GM23338 (cell line): ENCODE results near the gene KIRREL3.
A peak's percentile ranks its signal among the peaks of the same experiment; 100 is the strongest.

Experiments
- CREB1 ChIP-seq: fragments of 250-450 bp; sonication (Bioruptor Pico); IDR thresholded peaks from 2 replicates; pipeline ENCODE4 v1.5.0; 2020; ENCODE audit warnings: low read depth, mild to moderate bottlenecking, moderate library complexity
- EZH2 ChIP-seq: fragments of 200-600 bp; sonication (generic); IDR thresholded peaks from one replicate; pipeline ENCODE4 v1.8.0; 2017; ENCODE audit warnings: antibody characterized with exemption, mild to moderate bottlenecking, low read depth; ENCODE audit not compliant: unreplicated experiment
- EZH2phosphoT487 ChIP-seq: fragments of 200-600 bp; sonication (generic); IDR thresholded peaks from one replicate; pipeline ENCODE4 v1.8.1; 2018; ENCODE audit warnings: antibody characterized with exemption; ENCODE audit not compliant: unreplicated experiment
- JUNB ChIP-seq: IDR thresholded peaks from one replicate; pipeline ENCODE4 v1.6.1; 2016; ENCODE audit warnings: antibody characterized with exemption; ENCODE audit not compliant: unreplicated experiment
- NANOG ChIP-seq: IDR thresholded peaks from 2 replicates; pipeline ENCODE4 v1.6.1; 2016; ENCODE audit warnings: antibody characterized with exemption, borderline replicate concordance
- POLR2AphosphoS5 ChIP-seq: IDR thresholded peaks from 2 replicates; pipeline ENCODE4 v1.6.1; 2016; ENCODE audit warnings: antibody characterized with exemption, low read depth
- STAT1 ChIP-seq: IDR thresholded peaks from one replicate; pipeline ENCODE4 v1.6.1; 2016; ENCODE audit warnings: antibody characterized with exemption; ENCODE audit not compliant: unreplicated experiment
- ZNF114 ChIP-seq: fragments of 250-450 bp; sonication (Bioruptor Pico); IDR thresholded peaks from 2 replicates; pipeline ENCODE4 v1.5.0; 2020; ENCODE audit warnings: mild to moderate bottlenecking, moderate library complexity
- ZNF331 ChIP-seq: fragments of 250-450 bp; sonication (Bioruptor Pico); IDR thresholded peaks from 2 replicates; pipeline ENCODE4 v1.5.0; 2020; ENCODE audit warnings: low read depth, mild to moderate bottlenecking, moderate library complexity
- TF ChIP-seq, protein P1 (sequence below), 2 experiments: fragments of 200-600 bp in 1 of 2; sonication (generic) in 1 of 2; conservative IDR thresholded peaks; 2 replicates each; pipeline versions ENCODE4 v1.5.1 to v1.6.1; 2016 to 2017; ENCODE audit warnings: antibody characterized with exemption in 2 of 2, low read depth in 2 of 2, mild to moderate bottlenecking in 2 of 2, moderate library complexity in 1 of 2
- TF ChIP-seq, protein P2 (sequence below): IDR thresholded peaks from one replicate; pipeline ENCODE4 v1.6.1; 2018; ENCODE audit warnings: antibody characterized with exemption; ENCODE audit not compliant: unreplicated experiment
- TF ChIP-seq, protein P3 (sequence below): IDR thresholded peaks from 2 replicates; pipeline ENCODE4 v1.6.1; 2016; ENCODE audit warnings: antibody characterized with exemption
- TF ChIP-seq, protein P4 (sequence below): fragments of 250-450 bp; sonication (Bioruptor Pico); IDR thresholded peaks from 2 replicates; pipeline ENCODE4 v1.5.0; 2020; ENCODE audit warnings: mild to moderate bottlenecking, moderate library complexity

DNA sequence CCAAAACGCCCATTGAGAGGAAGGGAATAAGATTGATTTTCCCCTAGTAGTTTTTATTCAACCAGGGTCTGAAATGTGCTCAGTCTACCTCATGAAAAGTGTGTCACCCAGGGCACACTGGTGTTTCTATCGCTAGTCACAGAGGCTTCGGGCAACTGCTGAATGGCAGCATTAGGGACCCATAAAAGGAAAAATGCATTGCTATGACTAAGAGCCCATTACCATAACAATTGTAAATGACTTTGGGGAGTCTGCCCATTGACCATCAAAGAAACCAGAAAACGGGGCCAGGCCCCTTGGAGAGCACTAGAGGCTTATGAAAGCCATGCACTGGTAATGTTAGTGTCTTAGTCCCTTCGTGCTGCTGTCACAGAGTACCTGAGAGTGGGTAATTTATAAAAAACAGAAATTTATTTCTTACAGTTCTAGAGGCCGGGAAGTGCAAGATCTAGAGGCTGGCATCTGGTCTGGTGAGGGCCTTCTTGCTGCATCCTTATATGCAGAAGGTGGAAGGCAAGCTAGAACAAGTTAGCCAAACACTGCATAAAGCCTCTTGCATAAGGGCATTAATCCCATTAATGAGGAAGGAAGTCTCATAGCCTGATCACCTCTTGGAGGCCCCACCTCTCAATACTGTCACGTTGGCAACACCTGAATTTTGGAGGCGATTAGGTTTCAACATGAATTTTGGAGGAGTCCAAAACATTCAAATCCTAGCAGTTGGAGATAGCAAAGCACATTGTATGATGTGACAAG, 338.4 kb downstream of the KIRREL3 start:
- TF ChIP-seq, protein P1, sequence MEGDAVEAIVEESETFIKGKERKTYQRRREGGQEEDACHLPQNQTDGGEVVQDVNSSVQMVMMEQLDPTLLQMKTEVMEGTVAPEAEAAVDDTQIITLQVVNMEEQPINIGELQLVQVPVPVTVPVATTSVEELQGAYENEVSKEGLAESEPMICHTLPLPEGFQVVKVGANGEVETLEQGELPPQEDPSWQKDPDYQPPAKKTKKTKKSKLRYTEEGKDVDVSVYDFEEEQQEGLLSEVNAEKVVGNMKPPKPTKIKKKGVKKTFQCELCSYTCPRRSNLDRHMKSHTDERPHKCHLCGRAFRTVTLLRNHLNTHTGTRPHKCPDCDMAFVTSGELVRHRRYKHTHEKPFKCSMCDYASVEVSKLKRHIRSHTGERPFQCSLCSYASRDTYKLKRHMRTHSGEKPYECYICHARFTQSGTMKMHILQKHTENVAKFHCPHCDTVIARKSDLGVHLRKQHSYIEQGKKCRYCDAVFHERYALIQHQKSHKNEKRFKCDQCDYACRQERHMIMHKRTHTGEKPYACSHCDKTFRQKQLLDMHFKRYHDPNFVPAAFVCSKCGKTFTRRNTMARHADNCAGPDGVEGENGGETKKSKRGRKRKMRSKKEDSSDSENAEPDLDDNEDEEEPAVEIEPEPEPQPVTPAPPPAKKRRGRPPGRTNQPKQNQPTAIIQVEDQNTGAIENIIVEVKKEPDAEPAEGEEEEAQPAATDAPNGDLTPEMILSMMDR (conservative IDR thresholded peaks at IDR 0.05; ENCODE audit: low read depth in 2 of 2): no peak
- no peak for TF ChIP-seq EZH2phosphoT487
- TF ChIP-seq, protein P2, sequence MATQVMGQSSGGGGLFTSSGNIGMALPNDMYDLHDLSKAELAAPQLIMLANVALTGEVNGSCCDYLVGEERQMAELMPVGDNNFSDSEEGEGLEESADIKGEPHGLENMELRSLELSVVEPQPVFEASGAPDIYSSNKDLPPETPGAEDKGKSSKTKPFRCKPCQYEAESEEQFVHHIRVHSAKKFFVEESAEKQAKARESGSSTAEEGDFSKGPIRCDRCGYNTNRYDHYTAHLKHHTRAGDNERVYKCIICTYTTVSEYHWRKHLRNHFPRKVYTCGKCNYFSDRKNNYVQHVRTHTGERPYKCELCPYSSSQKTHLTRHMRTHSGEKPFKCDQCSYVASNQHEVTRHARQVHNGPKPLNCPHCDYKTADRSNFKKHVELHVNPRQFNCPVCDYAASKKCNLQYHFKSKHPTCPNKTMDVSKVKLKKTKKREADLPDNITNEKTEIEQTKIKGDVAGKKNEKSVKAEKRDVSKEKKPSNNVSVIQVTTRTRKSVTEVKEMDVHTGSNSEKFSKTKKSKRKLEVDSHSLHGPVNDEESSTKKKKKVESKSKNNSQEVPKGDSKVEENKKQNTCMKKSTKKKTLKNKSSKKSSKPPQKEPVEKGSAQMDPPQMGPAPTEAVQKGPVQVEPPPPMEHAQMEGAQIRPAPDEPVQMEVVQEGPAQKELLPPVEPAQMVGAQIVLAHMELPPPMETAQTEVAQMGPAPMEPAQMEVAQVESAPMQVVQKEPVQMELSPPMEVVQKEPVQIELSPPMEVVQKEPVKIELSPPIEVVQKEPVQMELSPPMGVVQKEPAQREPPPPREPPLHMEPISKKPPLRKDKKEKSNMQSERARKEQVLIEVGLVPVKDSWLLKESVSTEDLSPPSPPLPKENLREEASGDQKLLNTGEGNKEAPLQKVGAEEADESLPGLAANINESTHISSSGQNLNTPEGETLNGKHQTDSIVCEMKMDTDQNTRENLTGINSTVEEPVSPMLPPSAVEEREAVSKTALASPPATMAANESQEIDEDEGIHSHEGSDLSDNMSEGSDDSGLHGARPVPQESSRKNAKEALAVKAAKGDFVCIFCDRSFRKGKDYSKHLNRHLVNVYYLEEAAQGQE: no peak
- no peak for TF ChIP-seq EZH2
- no peak for TF ChIP-seq JUNB
- TF ChIP-seq POLR2AphosphoS5: no peak
- TF ChIP-seq ZNF114 (CRISPR knock-in tag): no peak
- TF ChIP-seq, protein P3, sequence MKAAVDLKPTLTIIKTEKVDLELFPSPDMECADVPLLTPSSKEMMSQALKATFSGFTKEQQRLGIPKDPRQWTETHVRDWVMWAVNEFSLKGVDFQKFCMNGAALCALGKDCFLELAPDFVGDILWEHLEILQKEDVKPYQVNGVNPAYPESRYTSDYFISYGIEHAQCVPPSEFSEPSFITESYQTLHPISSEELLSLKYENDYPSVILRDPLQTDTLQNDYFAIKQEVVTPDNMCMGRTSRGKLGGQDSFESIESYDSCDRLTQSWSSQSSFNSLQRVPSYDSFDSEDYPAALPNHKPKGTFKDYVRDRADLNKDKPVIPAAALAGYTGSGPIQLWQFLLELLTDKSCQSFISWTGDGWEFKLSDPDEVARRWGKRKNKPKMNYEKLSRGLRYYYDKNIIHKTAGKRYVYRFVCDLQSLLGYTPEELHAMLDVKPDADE: no peak
- no peak for TF ChIP-seq STAT1
- no peak for TF ChIP-seq CREB1 (CRISPR knock-in tag)
- TF ChIP-seq, protein P4, sequence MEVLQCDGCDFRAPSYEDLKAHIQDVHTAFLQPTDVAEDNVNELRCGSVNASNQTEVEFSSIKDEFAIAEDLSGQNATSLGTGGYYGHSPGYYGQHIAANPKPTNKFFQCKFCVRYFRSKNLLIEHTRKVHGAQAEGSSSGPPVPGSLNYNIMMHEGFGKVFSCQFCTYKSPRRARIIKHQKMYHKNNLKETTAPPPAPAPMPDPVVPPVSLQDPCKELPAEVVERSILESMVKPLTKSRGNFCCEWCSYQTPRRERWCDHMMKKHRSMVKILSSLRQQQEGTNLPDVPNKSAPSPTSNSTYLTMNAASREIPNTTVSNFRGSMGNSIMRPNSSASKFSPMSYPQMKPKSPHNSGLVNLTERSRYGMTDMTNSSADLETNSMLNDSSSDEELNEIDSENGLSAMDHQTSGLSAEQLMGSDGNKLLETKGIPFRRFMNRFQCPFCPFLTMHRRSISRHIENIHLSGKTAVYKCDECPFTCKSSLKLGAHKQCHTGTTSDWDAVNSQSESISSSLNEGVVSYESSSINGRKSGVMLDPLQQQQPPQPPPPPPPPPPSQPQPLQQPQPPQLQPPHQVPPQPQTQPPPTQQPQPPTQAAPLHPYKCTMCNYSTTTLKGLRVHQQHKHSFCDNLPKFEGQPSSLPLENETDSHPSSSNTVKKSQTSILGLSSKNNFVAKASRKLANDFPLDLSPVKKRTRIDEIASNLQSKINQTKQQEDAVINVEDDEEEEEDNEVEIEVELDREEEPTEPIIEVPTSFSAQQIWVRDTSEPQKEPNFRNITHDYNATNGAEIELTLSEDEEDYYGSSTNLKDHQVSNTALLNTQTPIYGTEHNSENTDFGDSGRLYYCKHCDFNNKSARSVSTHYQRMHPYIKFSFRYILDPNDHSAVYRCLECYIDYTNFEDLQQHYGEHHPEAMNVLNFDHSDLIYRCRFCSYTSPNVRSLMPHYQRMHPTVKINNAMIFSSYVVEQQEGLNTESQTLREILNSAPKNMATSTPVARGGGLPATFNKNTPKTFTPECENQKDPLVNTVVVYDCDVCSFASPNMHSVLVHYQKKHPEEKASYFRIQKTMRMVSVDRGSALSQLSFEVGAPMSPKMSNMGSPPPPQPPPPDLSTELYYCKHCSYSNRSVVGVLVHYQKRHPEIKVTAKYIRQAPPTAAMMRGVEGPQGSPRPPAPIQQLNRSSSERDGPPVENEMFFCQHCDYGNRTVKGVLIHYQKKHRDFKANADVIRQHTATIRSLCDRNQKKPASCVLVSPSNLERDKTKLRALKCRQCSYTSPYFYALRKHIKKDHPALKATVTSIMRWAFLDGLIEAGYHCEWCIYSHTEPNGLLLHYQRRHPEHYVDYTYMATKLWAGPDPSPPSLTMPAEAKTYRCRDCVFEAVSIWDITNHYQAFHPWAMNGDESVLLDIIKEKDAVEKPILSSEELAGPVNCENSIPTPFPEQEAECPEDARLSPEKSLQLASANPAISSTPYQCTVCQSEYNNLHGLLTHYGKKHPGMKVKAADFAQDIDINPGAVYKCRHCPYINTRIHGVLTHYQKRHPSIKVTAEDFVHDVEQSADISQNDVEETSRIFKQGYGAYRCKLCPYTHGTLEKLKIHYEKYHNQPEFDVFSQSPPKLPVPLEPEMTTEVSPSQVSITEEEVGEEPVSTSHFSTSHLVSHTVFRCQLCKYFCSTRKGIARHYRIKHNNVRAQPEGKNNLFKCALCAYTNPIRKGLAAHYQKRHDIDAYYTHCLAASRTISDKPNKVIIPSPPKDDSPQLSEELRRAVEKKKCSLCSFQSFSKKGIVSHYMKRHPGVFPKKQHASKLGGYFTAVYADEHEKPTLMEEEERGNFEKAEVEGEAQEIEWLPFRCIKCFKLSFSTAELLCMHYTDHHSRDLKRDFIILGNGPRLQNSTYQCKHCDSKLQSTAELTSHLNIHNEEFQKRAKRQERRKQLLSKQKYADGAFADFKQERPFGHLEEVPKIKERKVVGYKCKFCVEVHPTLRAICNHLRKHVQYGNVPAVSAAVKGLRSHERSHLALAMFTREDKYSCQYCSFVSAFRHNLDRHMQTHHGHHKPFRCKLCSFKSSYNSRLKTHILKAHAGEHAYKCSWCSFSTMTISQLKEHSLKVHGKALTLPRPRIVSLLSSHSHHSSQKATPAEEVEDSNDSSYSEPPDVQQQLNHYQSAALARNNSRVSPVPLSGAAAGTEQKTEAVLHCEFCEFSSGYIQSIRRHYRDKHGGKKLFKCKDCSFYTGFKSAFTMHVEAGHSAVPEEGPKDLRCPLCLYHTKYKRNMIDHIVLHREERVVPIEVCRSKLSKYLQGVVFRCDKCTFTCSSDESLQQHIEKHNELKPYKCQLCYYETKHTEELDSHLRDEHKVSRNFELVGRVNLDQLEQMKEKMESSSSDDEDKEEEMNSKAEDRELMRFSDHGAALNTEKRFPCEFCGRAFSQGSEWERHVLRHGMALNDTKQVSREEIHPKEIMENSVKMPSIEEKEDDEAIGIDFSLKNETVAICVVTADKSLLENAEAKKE (CRISPR knock-in tag): no peak
- TF ChIP-seq ZNF331 (CRISPR knock-in tag): no peak
- TF ChIP-seq NANOG: 0 out of 2 replicates have a peak, but pooled peaks have one; percentile 11
